Fibroblast of skin of left biceps (primary cell): ENCODE results near the gene NOS3.
"Not testable (repeated sequence)": the region's sequence is repeated elsewhere in the genome, so short reads cannot be mapped to it uniquely, and the experiment has no call there.

Source experiments
- DNase-seq, 2 experiments: peaks; one replicate each; pipeline ENCODE4 v3.0.0-alpha.2; 2013; ENCODE audit warnings: low read depth in 2 of 2

NOS3 gene

DNA sequence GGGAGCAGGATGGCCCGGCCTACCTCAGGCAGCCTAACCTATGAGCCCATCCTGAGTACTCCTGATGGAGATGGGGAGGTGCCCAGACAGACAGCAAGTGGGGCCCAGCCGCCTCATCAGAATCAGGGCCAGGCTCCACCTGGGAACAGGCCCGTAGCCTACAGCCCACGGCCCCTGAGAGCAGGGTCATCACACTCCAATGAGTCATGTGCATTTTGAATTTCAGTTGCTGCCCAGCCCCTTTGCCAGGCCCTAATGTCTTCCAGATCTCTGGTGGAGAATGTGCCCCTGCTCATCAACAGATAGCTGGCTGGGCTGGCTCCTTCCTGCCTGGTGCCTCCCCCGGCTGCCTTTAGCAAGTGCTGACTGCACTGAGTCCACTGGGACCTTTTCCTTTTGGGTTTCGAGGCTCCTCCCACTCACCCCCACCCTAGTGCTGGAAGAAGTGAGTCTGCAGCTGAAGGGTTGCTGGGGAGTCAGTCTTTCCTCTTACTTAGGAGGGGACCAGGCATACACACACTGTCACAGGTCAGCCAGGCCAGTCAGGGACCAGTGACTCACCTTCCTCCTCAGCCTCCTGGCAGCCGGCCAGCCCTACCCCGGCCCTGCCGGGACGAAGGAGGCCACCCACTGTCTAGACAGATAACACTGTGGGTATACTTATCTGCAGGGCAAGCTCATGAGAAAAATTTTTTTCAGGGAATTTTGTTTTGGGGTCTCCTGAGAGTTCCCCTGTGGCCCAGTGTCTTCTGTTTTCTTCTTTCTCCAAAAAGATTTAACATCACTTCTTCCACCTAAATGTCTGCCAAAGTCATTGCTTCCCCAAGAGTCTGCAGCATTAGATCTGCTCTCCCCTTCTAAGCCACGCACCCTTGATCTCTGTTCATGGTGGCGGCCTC is 48.4 kb downstream of the NOS3 start:
- no peak for DNase-seq

DNA sequence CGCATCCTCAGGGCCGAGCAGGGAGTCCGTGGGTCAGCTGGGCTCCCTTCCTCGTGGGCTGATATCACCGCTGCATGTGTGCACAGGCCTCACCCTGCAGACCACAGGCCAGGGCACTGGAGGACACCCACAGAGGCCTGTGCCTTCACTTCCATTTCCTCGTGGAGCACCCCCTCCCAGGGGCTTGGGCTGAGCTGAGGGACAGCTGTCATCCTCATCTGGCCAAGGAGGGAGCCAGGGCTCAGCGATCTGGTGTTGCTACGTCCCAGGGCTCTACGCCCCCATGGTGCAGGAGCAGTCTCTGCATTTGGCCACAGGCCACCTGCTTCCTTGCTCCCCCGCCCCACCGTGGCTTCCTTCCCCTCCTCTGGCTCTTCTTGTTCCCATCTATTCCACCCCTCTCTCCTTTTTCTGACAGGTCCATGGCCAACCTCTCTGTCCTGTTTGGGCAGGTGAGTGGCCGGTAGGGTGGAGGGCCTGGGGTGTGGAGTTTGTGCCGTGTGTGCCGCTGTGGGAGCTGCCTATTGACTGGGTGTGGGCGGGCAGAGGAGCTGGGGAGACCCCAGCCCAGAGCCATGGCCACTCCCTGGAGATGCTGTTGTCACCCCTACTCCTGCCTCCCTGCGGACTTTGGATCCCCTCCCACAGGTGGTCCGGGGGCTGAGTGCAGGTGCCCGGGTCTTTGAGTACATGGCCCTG is 49.2 kb downstream of the NOS3 start:
- no peak for DNase-seq

- DNase-seq: no peak
Measured at GRCh38 chr7:151040616-151041375, 50.0 kb downstream of the NOS3 start.

DNA sequence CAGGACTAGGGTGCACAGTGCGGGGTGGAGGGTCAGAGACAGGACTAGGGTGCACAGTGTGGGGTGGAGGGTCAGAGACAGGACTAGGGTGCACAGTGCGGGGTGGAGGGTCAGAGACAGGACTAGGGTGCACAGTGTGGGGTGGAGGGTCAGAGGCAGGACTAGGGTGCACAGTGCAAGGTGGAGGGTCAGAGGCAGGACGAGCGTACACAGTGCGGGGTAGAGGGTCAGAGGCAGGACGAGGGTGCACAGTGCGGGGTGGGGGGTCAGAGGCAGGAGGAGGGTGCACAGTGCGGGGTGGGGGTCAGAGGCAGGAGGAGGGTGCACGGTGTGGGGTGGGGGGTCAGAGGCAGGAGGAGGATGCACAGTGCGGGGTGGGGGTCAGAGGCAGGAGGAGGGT is 52.6 kb downstream of the NOS3 start:
- DNase-seq: not testable (repeated sequence)

DNA sequence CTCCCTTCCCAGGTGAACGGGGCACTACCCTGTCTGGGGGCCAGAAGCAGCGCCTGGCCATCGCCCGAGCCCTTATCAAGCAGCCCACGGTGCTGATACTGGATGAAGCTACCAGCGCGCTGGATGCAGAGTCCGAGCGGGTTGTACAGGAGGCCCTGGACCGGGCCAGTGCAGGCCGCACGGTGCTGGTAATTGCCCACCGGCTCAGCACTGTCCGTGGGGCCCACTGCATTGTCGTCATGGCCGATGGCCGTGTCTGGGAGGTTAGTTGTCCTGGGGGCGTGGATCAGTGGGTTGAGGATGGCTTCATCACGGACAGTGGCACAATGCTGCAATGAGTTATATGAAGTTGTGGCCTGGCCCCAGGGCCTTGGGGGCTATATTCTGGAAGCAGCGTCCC is 53.1 kb downstream of the NOS3 start:
- DNase-seq: no peak

DNA sequence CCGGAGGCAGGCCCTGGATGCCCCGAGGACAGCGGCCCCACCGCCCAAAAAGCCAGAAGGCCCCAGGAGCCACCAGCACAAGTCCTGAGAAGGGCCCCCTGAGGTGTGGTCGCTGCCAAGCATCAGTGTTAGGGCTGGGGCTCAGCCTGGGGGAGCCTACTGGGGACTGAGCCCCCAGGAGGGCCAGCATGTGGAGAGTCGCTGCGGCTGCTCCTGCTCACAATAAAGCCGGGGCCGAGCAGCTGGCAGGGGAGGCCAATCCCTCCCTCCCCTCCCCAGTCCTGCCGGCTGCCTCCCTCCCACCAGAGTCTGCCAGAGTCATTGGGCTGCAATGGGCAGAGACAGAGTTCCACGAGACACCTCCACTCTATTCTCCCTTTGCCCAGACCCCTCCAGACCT is 54.4 kb downstream of the NOS3 start:
- no peak for DNase-seq

DNA sequence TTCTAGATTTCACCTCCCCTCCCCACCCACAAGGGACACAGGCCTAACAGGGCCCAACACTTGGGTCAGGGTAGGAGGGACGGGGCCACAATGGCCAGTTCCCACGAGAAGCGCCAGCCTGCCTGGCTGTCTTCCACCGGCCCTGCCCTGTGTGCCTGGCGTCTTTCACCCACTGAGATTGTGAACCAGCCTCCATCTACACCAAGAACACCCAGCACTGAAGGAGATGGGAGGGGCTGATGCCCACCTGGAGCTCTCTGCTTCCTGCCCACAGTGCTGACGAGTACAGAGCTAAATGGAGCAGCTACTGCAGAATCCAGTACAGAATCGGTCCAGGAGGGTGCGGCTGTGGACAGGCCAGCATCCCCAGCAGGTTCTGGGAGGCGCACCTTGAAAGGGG is 55.1 kb downstream of the NOS3 start:
- DNase-seq: no peak

- DNase-seq: no peak
Measured at GRCh38 chr7:151046603-151047573, 56.1 kb downstream of the NOS3 start.

DNA sequence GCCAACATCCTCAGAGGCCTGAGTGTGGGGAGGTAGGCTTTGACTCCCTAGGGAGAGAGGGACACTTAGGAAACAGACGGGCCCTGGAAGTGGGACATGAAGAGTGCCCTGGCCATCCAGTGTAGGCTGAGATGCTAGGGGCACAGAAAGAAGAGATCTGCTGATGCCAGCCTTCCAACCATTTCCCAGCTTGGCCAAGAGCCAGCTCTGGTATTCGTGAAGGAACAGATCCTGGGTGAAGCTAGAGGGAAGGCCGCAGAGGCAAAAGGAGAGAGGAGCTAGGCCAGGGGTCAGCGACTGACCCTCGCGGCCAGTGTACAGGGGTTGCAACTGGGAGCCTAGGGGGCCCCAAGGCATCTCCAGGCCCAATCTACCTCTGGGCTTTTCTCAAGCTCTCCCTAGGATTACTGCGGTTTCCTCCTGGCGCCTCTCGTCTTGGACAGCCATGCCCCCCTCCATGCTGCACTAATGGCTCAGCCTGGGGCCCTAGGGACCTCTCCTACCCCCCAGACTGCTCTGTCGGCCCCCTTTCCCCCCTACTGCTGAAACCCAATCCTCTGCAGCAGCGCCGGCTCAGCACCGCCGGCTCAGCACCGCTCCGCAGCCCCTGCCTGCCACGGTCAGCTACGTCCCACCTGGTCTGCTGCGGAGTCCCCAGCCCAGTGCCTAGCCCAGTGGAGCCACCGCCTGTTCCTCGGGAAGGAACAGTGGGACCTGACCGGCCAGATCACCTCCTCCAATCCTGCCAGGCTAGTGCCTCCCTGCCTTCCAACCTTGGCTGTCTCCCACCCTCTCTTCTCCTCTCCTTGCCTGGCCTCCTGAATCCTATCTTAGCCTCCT is 57.4 kb downstream of the NOS3 start, which contains the start of gene ASIC3:
TSS of gene ASIC3 (plus strand) at position 556 of the 840 bp plus-strand sequence. CDS start 355 bp downstream, outside the sequence.
- no peak for DNase-seq

DNA sequence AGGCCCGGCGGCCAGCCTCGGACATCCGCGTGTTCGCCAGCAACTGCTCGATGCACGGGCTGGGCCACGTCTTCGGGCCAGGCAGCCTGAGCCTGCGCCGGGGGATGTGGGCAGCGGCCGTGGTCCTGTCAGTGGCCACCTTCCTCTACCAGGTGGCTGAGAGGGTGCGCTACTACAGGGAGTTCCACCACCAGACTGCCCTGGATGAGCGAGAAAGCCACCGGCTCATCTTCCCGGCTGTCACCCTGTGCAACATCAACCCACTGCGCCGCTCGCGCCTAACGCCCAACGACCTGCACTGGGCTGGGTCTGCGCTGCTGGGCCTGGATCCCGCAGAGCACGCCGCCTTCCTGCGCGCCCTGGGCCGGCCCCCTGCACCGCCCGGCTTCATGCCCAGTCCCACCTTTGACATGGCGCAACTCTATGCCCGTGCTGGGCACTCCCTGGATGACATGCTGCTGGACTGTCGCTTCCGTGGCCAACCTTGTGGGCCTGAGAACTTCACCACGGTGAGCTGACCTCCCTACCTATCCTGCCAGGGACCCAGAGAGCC is 58.2 kb downstream of the NOS3 start:
- no peak for DNase-seq

GRCh38 chr7:151051108-151051507 is 60.3 kb downstream of the NOS3 start:
- no peak for DNase-seq

- DNase-seq: no peak
Measured at GRCh38 chr7:151053096-151053495, 62.3 kb downstream of the NOS3 start.

DNA sequence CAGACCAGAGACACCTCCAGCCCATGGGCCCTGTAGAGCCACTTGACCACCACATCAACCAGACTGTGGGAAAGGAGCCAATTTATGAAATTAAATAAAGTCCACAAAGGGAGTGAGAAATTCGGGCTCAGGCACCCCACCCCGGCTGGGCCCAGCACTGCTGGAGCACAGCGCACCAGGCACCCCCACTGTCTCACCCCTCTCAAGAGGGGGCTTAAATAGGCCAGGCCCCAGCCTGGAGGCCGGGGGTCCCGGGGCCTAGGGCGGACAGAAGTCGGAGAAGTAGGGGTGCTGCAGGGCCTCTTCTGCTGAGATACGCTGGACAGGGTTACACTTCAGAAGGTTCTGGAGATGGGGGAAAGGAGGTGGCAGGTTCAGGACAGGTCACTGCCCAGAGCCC is 62.9 kb downstream of the NOS3 start:
- no peak for DNase-seq

- no peak for DNase-seq
Measured at GRCh38 chr7:151056283-151056665, 65.5 kb downstream of the NOS3 start.

DNA sequence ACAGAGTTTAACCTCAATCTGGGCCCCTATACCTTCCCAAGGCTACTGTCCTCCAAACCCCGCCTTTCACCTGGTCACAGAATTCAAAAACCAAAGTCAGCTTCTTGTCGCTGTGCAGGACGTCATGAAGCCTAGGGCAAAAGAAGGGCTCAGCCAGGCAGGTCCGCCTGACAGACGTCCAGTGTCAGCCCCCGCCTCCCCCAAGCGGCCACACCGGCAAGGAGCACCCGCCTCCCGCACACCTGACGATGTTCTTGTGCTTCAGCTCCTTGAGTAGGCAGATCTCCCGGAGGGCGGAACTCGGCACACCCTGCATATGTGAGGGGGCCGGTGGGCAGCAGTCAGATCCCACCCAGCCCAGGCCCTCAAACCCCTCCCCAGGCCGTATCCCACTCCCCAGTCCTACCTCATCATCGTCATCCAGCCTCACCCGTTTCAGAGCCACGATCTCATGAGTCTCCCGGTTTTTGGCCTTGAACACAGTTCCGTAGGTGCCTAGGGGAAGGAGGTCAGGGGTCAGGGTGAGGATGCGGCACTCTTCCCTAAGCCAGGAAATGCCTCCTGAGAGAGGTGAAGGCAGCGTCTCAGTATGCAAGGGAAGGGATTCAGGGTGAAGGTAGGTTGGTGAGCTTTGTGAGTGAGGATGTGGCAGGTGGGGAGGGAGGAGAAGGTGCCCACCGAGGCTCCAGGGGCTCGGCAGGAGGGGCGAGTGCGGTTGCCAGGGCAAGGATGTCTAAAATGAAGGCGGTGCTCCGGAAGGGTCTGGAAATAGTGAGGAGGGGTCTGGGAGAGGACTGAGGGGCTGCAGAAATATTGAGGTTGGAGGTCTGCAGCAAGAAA is 66.1 kb downstream of the NOS3 start:
- no peak for DNase-seq

GRCh38 chr7:151057506-151057988 is 66.7 kb downstream of the NOS3 start, which contains the start of gene CDK5:
CDK5 (minus strand) TSS chr7:151057897; CDS start chr7:151057848, 49 bp downstream.
- no peak for DNase-seq

- DNase-seq: peak; percentile 99
Measured at GRCh38 chr7:151057989-151058780, 67.4 kb downstream of the NOS3 start.
